Erythroblast (primary cell): ENCODE measurements around the gene RPL5.

Source experiments
- GATA1 ChIP-seq: IDR thresholded peaks from 2 replicates; pipeline ENCODE4 v1.6.1; 2011; ENCODE audit warnings: low read depth, mild to moderate bottlenecking, control low read depth, low read length, moderate library complexity
- POLR2A ChIP-seq: IDR thresholded peaks from 2 replicates; pipeline ENCODE4 v1.6.1; 2011; ENCODE audit warnings: mild to moderate bottlenecking, low read length

DNA sequence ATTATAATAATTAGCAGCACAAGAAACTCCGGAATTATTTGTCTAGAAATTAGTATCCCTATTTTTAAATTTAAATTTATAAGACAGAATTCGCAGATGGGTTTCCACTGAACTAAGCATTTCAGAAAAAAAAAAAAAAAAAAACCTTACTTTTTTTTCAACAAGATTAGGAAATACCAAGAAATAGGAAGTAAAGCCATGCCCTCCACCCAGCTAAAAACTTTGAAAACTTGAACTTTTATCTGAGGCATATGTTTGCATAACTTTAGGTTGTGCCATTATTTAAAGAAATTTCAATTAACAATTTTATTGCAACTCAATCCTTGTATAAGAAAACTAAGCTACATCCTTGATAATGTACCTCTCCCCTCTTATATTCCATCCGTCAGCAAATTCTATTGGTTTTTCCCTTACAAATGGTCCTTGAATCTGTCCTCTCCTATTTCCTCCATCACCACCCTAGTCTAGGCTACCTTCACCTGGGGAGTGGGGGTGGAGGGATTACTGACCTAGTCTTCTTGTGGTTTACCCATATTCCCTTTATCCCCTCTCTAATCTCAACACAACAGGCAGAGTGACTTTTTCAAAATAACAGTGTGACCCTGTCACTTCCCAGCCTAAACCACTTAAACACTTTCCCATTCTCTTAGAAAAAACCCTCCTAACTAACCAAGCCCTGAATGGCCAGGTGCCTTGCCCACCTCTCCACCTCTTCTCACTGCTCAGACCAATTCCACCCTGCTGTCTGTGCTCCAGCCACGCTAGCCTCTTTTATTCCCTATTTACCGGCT, 45.5 kb upstream of the RPL5 start:
- no peak for TF ChIP-seq POLR2A
- no peak for TF ChIP-seq GATA1
